ENCODE measurements around the gene ATP6V1B1.

DNA sequence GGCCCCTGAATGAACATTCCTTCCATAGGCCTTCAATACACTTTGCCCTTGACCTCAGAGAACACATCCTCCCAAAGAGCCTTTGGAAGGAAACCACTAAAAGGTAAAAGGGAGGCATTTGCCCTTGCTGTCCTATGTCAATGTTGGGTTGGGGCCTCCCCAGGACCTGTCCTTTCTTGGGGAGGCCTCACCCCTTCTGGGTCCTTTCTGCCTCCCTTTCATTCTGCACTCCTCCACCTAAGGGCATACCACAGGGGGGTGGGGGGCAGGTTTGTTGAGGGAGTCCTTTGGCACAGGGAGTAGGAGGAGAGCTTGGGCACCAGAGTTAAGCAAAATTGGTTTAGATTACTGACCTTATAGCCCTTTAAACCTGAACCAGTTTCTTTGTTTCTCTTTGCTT lies 32.5 kb upstream of the ATP6V1B1 start:
- TF ChIP-seq YY1 (IDR thresholded peaks at IDR 0.05; ENCODE audit: insufficient read depth, insufficient read length): no peak
- no peak for TF ChIP-seq SUZ12 (IDR thresholded peaks at IDR 0.05; ENCODE audit: extremely low read depth, insufficient read depth, insufficient read length)
- no peak for TF ChIP-seq ZNF274 (IDR thresholded peaks at IDR 0.05; ENCODE audit: low read depth, low read length)
